ENCODE data around the gene RBMS2. TPM values are rescaled to one million over a fixed set of nuclear protein-coding genes. Genes with fewer than 3 reads are reported as not detected.

RBMS2 gene
- total RNA-seq, 1 donor from 2014 or later: 20.6 TPM

DNA sequence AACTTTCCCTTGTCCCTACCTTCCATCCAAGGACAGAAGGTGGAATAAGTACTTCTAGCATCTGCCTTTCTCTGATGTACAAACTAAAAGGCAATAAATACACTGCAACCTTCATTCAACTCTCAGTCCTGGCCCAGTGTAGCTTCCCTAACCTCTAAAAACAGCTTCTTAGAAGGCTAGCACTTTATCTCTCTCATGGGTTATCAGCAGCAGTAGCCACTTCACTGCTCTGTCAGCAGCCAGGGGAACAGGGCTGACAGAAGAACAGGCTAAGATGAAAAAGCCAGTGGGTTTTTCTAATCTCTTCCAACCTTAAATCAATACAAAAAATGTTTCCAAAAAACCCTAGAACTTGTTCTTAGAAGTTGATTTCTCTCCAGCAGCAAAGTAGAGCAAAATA lies 95.3 kb downstream of the RBMS2 start:
- H3K4me1 ChIP-seq: peaks cover 32% of the 10 kb centered on the region
- DNase-seq (ENCODE audit: extremely low spot score in 2 of 2): no peak
- no peaks in the 10 kb centered on the region for H3K9me3 ChIP-seq
- H3K27ac ChIP-seq: no peak overlapping the region
- no peaks in the 10 kb centered on the region for H3K27me3 ChIP-seq
- peaks cover 8 to 59% of the 10 kb centered on the region in 2 donors for H3K36me3 ChIP-seq
- H3K4me3 ChIP-seq: no peak overlapping the region
- intact Hi-C loops (cut with DNase I): no loop called here
- TF ChIP-seq POLR2A (IDR thresholded peaks at IDR 0.05) (no peak), POLR2AphosphoS5 (IDR thresholded peaks at IDR 0.05; ENCODE audit: insufficient read depth in 1 of 2, low read depth in 1 of 2) (no peak)
- TF ChIP-seq, protein P1, sequence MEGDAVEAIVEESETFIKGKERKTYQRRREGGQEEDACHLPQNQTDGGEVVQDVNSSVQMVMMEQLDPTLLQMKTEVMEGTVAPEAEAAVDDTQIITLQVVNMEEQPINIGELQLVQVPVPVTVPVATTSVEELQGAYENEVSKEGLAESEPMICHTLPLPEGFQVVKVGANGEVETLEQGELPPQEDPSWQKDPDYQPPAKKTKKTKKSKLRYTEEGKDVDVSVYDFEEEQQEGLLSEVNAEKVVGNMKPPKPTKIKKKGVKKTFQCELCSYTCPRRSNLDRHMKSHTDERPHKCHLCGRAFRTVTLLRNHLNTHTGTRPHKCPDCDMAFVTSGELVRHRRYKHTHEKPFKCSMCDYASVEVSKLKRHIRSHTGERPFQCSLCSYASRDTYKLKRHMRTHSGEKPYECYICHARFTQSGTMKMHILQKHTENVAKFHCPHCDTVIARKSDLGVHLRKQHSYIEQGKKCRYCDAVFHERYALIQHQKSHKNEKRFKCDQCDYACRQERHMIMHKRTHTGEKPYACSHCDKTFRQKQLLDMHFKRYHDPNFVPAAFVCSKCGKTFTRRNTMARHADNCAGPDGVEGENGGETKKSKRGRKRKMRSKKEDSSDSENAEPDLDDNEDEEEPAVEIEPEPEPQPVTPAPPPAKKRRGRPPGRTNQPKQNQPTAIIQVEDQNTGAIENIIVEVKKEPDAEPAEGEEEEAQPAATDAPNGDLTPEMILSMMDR (IDR thresholded peaks at IDR 0.05): no peak

DNA sequence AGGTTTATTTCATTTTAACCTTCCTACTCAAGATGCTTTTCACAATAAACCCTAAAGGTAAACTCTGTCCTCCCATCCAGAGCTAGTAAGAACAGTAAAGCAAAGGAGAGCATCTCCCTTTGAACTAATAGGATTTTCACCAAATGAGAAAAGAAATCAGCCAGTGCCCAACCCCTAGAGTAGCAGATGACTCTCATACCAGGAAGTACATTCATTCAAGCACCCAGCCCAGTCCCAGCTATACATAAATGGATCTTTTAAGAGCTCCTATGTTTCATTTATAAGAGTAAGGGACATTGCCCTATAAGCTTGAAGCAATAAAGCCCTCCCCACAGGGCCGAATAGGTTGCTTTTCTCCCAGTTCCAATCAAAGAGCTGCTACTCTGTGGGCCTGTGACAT lies 100.9 kb downstream of the RBMS2 start:
- Histone ChIP-seq H3K36me3 (peaks cover 0 to 4% of the 10 kb centered on the region in 2 donors), H3K27ac (no peak overlapping the region), H3K4me1 (peaks cover 78% of the 10 kb centered on the region), H3K9me3 (no peaks in the 10 kb centered on the region), H3K4me3 (no peak overlapping the region), H3K27me3 (no peaks in the 10 kb centered on the region)
- no peak for TF ChIP-seq POLR2AphosphoS5 (IDR thresholded peaks at IDR 0.05; ENCODE audit: insufficient read depth in 1 of 2, low read depth in 1 of 2)
- TF ChIP-seq, protein P1 (IDR thresholded peaks at IDR 0.05): no peak
- no peak for TF ChIP-seq POLR2A (IDR thresholded peaks at IDR 0.05)
- no peak for DNase-seq (ENCODE audit: extremely low spot score in 2 of 2)
- intact Hi-C loops (cut with DNase I): no loop called here

DNA sequence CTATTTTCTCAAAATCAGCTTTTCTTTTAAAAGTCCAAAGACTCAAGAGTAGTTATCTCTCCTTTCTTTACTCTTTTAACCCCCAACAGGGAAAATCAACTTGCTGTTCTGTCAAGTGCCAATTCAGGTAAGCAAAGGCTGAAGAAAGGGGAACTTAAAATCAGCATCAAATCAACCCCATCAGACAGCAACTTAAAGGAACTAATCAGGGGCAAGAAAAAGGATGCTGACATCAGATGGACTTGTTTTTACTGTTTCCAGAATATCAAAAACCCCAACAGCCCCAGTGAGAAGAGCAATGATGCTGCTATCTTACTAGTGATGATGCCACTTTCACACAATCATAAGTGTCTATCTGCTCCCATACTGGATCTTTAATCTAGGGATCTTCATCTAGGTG lies 105.1 kb downstream of the RBMS2 start:
- Histone ChIP-seq H3K4me3 (no peak overlapping the region), H3K4me1 (peaks cover 75% of the 10 kb centered on the region), H3K27me3 (no peaks in the 10 kb centered on the region), H3K27ac (no peak overlapping the region), H3K36me3 (no peaks in the 10 kb centered on the region), H3K9me3 (no peaks in the 10 kb centered on the region)
- no peak for TF ChIP-seq POLR2AphosphoS5 (IDR thresholded peaks at IDR 0.05; ENCODE audit: insufficient read depth in 1 of 2, low read depth in 1 of 2)
- TF ChIP-seq, protein P1 (IDR thresholded peaks at IDR 0.05): no peak
- DNase-seq (ENCODE audit: extremely low spot score in 2 of 2): no peak
- intact Hi-C loops (cut with DNase I): no loop called here

DNA sequence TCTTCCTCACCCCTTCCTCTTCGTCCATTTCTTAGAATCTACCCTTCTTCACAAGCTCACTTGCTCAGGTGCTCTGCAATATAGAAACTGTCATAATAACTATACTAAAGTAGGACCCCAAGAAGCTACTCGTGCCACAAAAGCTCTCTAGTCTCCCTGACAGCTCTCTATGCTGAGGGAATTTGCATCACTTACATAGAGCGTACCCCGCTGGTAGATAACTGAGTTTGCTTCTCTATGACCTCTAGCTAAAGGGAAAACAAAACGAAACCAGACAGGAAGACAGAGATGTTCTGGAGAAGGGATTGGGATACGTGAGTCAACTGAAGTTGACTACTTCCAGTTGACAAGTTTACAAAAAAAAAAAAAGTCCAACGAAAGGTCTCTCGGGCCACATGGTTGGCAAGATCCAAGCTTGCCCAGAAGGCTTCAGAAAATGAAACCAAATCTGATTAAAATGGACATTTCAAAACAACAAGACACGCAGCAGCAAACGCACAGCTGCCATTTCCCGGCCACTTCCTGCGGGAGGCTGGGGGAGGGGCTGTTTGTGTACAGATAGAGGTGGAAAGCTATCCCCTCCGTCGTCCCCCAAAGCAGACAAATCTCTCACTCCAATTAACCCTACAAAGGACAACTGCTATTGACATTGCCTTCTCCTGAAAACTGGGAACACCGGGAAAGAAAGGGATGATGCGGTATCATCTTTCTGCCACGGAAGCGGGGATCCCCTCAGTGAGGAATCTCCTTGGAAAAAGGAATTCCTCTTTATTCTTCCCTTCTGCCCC lies 107.2 kb downstream of the RBMS2 start:
- intact Hi-C loops (cut with DNase I): no loop called here
- Histone ChIP-seq H3K4me3 (peak overlapping the region; percentile 93 to 99), H3K4me1 (peaks cover 78% of the 10 kb centered on the region), H3K27me3 (no peaks in the 10 kb centered on the region), H3K27ac (peak overlapping the region; percentile 100), H3K9me3 (no peaks in the 10 kb centered on the region), H3K36me3 (no peaks in the 10 kb centered on the region)
- TF ChIP-seq POLR2AphosphoS5 (IDR thresholded peaks at IDR 0.05; ENCODE audit: insufficient read depth in 1 of 2, low read depth in 1 of 2): peak in 1 of 2 donors; percentile 84
- TF ChIP-seq, protein P1 (IDR thresholded peaks at IDR 0.05): no peak
- no peak for TF ChIP-seq POLR2A (IDR thresholded peaks at IDR 0.05)
- DNase-seq (ENCODE audit: extremely low spot score in 2 of 2): no peak

All from vagina (tissue), 2 donors.